LNCAP (cell line): ENCODE results near the gene KLHL13.

Source experiments
- TF ChIP-seq, protein P1 (sequence below): fragments of 450-650 bp; IDR thresholded peaks from 2 replicates; pipeline ENCODE4 v1.5.1; 2017; ENCODE audit warnings: mild to moderate bottlenecking

Gene KLHL13

DNA sequence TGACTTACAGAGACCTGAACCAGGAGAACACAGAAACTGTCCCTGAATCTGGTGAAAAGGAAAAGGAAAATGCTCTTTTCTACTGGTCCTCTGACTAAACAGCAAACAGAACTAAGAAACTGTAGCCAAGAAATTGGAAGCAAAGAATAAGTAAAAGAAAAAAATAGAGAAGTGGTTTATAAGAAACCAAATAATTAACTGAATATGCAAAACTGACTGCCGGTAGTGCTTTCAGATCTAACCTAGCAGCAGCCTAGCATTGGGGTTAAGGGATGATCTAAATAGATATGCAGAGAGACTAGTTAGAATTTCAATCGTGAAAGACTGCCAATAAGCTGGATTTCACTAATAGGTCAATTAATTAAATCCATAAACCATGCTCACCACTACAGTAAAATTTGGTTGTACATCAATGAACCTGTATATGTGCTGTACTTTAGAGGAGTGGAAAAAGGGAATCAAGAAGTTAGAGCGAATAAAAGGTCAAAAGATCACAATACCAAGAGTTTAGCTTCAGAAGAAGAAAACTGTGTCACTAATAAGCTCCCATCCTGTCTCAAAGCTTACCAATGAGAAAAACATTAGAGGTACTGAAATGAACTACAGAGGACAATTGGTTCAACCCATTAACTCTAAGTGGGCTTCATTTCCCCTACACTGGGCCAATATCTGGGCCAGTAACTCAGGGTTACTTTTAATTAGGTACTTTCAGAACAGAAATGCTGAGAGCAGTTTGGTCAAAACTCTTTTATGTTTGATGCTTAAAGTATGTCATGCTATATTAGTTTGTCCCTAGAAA is 53.6 kb downstream of the KLHL13 start:
- TF ChIP-seq, protein P1, sequence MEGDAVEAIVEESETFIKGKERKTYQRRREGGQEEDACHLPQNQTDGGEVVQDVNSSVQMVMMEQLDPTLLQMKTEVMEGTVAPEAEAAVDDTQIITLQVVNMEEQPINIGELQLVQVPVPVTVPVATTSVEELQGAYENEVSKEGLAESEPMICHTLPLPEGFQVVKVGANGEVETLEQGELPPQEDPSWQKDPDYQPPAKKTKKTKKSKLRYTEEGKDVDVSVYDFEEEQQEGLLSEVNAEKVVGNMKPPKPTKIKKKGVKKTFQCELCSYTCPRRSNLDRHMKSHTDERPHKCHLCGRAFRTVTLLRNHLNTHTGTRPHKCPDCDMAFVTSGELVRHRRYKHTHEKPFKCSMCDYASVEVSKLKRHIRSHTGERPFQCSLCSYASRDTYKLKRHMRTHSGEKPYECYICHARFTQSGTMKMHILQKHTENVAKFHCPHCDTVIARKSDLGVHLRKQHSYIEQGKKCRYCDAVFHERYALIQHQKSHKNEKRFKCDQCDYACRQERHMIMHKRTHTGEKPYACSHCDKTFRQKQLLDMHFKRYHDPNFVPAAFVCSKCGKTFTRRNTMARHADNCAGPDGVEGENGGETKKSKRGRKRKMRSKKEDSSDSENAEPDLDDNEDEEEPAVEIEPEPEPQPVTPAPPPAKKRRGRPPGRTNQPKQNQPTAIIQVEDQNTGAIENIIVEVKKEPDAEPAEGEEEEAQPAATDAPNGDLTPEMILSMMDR = no peak

DNA sequence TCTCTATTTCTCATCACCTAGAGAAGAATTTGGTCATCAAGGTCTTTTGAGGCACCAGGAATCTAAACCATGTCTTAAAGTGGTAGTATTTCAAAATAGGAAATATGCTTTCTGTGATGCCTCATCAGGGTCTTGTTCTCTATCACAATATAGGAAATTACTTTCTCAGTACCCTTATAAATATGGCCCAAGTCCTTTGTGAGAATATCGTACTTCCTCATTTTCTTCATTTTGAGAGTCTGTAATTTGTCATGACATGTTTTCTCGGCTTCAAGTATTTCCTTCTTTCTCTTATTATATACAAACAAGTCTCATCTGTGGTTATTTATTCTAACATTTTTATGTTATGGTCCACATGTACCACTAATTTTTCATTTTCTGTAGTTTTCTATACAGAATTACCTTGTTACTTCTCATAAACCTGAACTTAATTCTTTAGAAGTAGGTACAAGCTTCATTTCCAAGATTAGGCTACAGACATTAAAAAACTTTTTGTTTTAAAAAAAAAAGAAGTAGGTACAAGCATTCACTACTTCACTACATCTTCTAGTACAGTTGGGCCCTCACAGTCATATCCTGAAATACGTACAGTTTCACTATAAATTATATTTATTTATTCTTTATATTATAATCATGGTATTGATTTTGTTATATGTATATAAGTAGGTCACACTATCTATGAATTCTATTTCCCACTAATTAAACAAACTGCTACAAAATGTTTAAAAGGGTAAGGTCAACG is 54.4 kb downstream of the KLHL13 start:
- TF ChIP-seq, protein P1 = no peak

DNA sequence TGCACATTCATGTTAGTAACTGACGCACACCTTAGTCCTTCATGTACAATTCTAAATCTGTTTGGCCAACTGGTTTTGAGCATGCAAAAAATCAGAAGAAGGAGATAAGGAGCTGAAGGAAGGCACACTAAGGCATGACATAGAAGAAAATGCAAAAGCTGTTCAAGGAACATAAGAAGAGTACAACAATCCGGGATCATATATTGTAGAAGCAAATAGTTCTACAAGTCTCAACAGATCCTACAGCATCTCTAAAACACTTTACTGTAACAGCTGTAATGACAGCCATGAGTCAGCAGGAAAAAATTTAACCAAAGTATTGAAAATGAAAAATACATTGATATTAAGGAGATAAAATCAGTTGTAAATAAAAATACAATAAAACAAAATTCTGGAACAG is 57.7 kb downstream of the KLHL13 start:
- TF ChIP-seq, protein P1 = no peak

DNA sequence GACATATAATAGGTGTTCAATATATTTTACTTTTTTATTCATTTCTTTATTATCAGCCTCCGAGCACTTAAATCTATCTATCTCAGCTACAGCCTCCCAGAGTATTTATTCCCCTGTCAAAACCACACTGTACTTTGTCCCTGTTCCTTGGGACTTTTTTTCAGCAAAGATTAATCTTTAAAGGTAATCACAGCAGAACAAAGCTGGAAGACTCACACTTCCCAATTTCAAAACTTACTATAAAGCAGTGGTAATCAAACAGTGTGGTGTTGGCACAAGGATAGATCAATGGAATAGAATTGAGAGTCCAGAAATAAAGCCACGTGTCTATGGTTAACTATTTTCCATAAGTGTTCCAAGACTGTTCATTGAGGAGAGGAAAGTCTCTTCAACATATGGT is 59.7 kb downstream of the KLHL13 start:
- TF ChIP-seq, protein P1 = no peak

- TF ChIP-seq, protein P1 = no peak
These were observed 66.9 kb downstream of the KLHL13 start for GRCh38 chrX:118049713-118050112.

DNA sequence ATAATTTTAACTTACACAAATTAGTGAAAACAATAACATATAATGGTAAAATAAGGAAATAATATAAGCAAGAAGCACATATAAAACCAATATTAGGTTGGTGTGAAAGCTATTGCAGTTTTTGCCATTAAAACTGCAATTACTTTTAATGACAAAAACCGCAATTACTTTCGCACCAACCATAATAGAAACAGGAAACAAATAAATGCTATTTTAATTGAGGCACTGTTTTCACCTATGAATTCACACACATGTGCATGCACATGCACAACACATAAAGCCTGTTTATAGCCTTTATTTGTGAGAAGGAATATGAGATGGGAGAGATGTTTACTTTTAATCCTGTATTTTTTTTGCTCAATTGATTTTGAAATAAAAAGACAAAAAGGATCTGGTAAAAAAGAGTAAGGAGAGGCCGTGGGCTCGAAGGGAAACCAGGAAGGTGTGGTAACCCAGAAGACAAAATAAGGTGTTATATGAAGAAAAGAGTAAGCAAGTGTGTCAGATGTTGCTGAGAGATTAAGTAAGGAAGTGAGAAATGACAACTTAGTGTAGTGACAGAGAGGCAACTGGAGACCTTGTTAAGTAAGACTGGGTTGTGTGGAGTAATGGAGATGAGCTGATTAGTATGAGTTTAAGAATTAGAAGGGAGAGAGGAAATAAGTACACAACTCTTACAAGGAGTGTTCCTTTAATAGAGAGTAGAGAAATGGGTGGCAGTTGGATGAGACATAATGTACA is 69.0 kb downstream of the KLHL13 start:
- TF ChIP-seq, protein P1 = no peak

DNA sequence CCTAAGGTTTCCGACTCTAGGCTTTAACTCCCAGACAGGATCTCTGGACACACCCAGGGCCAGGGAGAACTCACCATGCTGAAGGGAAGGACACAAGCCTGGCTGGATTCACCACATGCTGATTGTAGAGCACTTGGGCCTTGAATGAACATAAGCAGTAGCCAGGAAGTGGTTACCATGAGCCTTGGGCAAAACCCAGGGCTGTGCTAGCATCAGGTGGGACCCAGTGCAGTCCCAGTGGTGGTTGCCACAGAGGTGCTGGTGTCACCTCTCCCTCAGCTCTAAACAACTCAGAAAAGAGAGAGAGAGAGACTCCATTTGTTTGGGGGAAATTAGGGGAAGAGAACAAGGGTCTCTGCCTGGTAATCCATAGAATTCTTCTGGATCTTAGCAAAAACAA is 77.0 kb downstream of the KLHL13 start:
- TF ChIP-seq, protein P1 = no peak
